ENCODE measurements around the gene TKT.

GRCh38 chr3:53224536-53224935 is 31.3 kb downstream of the TKT start:
- TF ChIP-seq EZH2phosphoT487 (IDR thresholded peaks at IDR 0.05; ENCODE audit: unreplicated experiment), result no peak
- no peak for TF ChIP-seq CTCF (conservative IDR thresholded peaks at IDR 0.05; ENCODE audit: low read depth in 2 of 2)
- TF ChIP-seq EZH2 (IDR thresholded peaks at IDR 0.05; ENCODE audit: low read depth, unreplicated experiment), result no peak
- no peak; the same call in 1 of the 2 replicates for TF ChIP-seq POLR2AphosphoS5 (IDR thresholded peaks at IDR 0.05; ENCODE audit: low read depth)
- TF ChIP-seq, protein P1, sequence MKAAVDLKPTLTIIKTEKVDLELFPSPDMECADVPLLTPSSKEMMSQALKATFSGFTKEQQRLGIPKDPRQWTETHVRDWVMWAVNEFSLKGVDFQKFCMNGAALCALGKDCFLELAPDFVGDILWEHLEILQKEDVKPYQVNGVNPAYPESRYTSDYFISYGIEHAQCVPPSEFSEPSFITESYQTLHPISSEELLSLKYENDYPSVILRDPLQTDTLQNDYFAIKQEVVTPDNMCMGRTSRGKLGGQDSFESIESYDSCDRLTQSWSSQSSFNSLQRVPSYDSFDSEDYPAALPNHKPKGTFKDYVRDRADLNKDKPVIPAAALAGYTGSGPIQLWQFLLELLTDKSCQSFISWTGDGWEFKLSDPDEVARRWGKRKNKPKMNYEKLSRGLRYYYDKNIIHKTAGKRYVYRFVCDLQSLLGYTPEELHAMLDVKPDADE (IDR thresholded peaks at IDR 0.05), result no peak
- TF ChIP-seq CREB1 (CRISPR knock-in tag; IDR thresholded peaks at IDR 0.05; ENCODE audit: low read depth), result no peak
- TF ChIP-seq JUNB (IDR thresholded peaks at IDR 0.05; ENCODE audit: unreplicated experiment), result no peak
